K562 (cell line): Measurements from ENCODE around the gene MFSD11.

Experiments used
- ATF3 ChIP-seq, 2 experiments: fragments of 450-650 bp in 1 of 2; sonication (generic) in 1 of 2; formaldehyde crosslinking in 1 of 2; IDR thresholded peaks in 1 of 2; conservative IDR thresholded peaks in 1 of 2; 2 replicates each; pipeline versions ENCODE4 v1.6.1 to v1.8.1; 2016 to 2023; ENCODE audit warnings: mild to moderate bottlenecking in 2 of 2, moderate library complexity in 2 of 2, inconsistent platforms in 1 of 2, missing genetic modification reagents in 1 of 2
- CTCF ChIP-seq, 3 experiments: IDR thresholded peaks in 2 of 3; conservative IDR thresholded peaks in 1 of 3; 2 replicates each; pipeline ENCODE4 v1.5.1; 2011 to 2012; ENCODE audit warnings: low read length in 3 of 3, mild to moderate bottlenecking in 3 of 3, control low read depth in 2 of 3, improper control_type of control experiment in 1 of 3, inconsistent platforms in 1 of 3, low read depth in 1 of 3, mixed read lengths in 1 of 3, moderate library complexity in 1 of 3; ENCODE audit not compliant: insufficient read depth in 2 of 3
- GATA2 ChIP-seq: sonication (generic); formaldehyde crosslinking; IDR thresholded peaks from 2 replicates; pipeline ENCODE4 v1.4.0; 2020; ENCODE audit warnings: mild to moderate bottlenecking, missing genetic modification reagents
- KAT7 ChIP-seq: sonication (generic); formaldehyde crosslinking; IDR thresholded peaks from 2 replicates; pipeline ENCODE4 v1.8.0; 2022; ENCODE audit warnings: missing genetic modification reagents, mild to moderate bottlenecking, borderline replicate concordance
- PCBP1 ChIP-seq: fragments of 200-400 bp; formaldehyde crosslinking; IDR thresholded peaks from 2 replicates; pipeline ENCODE4 v1.6.1; 2018; ENCODE audit warnings: mild to moderate bottlenecking, low read depth, low read length; ENCODE audit not compliant: poor library complexity, severe bottlenecking
- ZNF695 ChIP-seq: fragments of 450-650 bp; formaldehyde crosslinking; IDR thresholded peaks from 2 replicates; pipeline ENCODE4 v1.4.0; 2020; ENCODE audit warnings: mild to moderate bottlenecking, moderate library complexity

- no peak for TF ChIP-seq GATA2 (CRISPR knock-in tag)
- no peak for TF ChIP-seq CTCF (IDR thresholded peaks at IDR 0.05 in 2 of 3, conservative IDR thresholded peaks at IDR 0.05 in 1 of 3; ENCODE audit: insufficient read depth in 2 of 3, low read depth in 1 of 3, low read length in 3 of 3)
- TF ChIP-seq ATF3 (IDR thresholded peaks at IDR 0.05), result no peak
- TF ChIP-seq ATF3 (CRISPR knock-in tag; conservative IDR thresholded peaks at IDR 0.05), result no peak
- no peak for TF ChIP-seq ZNF695 (CRISPR knock-in tag)
- no peak for TF ChIP-seq KAT7 (CRISPR knock-in tag)
- no peak for TF ChIP-seq PCBP1
Observed at GRCh38 chr17:76820039-76820438, 82.1 kb downstream of the MFSD11 start.
